Measurements from ENCODE around the gene RPP38.

RPP38 gene

DNA sequence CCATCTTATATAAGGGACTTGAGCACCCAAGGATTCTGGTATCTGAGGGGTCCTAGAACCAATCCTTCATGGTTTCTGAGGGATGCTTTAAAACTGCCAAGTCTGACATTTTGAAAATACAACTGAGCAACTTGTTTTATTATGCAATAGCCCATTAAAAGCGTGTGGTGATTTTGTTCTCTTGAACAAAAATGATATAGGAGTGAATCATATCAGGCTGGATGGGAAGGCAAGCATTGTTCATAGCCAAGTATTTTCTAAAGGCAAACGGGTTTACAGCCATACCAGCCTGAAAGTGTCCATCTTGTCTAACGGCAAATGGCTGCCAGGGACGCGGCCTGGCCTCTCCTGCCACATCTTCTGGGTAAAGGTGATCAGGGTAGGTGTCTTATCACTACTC, 23.4 kb downstream of the RPP38 start:
- H3K4me3 ChIP-seq (ENCODE audit: low read depth in 1 of 2, low read length in 1 of 2), result no peak overlapping the region
- H3K4me1 ChIP-seq (ENCODE audit: control insufficient read depth in 1 of 2, insufficient read depth in 1 of 2, low read depth in 1 of 2, low read length in 1 of 2), result peaks cover 13 to 20% of the 10 kb centered on the region in 2 experiments
- H3K27me3 ChIP-seq, result no peaks in the 10 kb centered on the region
- H3K27ac ChIP-seq, result no peak overlapping the region
- TF ChIP-seq, protein P1, sequence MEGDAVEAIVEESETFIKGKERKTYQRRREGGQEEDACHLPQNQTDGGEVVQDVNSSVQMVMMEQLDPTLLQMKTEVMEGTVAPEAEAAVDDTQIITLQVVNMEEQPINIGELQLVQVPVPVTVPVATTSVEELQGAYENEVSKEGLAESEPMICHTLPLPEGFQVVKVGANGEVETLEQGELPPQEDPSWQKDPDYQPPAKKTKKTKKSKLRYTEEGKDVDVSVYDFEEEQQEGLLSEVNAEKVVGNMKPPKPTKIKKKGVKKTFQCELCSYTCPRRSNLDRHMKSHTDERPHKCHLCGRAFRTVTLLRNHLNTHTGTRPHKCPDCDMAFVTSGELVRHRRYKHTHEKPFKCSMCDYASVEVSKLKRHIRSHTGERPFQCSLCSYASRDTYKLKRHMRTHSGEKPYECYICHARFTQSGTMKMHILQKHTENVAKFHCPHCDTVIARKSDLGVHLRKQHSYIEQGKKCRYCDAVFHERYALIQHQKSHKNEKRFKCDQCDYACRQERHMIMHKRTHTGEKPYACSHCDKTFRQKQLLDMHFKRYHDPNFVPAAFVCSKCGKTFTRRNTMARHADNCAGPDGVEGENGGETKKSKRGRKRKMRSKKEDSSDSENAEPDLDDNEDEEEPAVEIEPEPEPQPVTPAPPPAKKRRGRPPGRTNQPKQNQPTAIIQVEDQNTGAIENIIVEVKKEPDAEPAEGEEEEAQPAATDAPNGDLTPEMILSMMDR (IDR thresholded peaks at IDR 0.05), result no peak
- H3K9me3 ChIP-seq, result no peaks in the 10 kb centered on the region
- H3K36me3 ChIP-seq, result no peaks in the 10 kb centered on the region

DNA sequence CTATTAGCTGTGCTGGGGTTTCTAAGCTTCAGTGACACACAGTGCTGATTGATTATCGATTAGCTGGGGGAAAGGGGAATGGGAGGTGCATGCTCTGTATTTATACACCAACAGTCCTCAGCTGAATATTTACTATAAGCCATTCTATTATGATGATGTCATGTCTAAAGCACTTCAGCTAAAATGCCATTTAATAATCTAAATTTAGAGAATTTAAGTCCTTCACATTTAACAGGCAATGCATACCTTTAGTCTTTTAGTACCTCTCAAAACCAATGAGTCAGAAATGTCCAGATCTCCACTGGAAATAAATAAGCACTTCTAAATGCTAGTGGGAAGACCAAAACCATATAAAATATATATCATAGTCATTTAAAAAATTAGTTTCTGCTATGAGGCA, 24.6 kb downstream of the RPP38 start:
- Histone ChIP-seq H3K4me1 (ENCODE audit: control insufficient read depth in 1 of 2, insufficient read depth in 1 of 2, low read depth in 1 of 2, low read length in 1 of 2) (peaks cover 13 to 20% of the 10 kb centered on the region in 2 experiments), H3K9me3 (no peaks in the 10 kb centered on the region), H3K27ac (no peak overlapping the region), H3K36me3 (no peaks in the 10 kb centered on the region), H3K27me3 (no peaks in the 10 kb centered on the region), H3K4me3 (ENCODE audit: low read depth in 1 of 2, low read length in 1 of 2) (no peak overlapping the region)
- TF ChIP-seq, protein P1 (IDR thresholded peaks at IDR 0.05), result no peak

- Histone ChIP-seq H3K4me1 (ENCODE audit: control insufficient read depth in 1 of 2, insufficient read depth in 1 of 2, low read depth in 1 of 2, low read length in 1 of 2) (peaks cover 13 to 20% of the 10 kb centered on the region in 2 experiments), H3K36me3 (no peaks in the 10 kb centered on the region), H3K4me3 (ENCODE audit: low read depth in 1 of 2, low read length in 1 of 2) (no peak overlapping the region), H3K9me3 (no peaks in the 10 kb centered on the region), H3K27me3 (no peaks in the 10 kb centered on the region), H3K27ac (no peak overlapping the region)
- TF ChIP-seq, protein P1 (IDR thresholded peaks at IDR 0.05), result no peak
Measured at GRCh38 chr10:15122477-15123030, 25.4 kb downstream of the RPP38 start.

DNA sequence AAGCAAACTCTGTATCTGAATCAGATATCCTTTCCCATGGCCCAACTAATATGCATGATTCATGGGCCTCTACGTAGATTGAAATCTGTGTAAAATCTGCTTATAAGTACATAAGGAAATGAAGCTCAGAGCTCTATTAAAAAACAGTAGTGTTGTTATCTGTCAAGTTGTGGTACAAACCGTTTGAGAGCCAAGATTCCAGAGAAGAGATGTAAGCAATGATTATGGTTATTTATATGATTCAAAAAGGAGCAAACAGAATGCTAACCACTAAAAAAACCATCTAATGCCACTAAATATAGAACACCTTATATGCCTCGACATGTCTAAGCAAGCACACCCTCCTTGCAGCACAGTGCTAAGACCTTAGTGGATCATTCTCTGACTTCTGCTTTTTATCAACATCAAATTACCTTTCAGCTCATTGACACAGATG, 26.6 kb downstream of the RPP38 start:
- TF ChIP-seq, protein P1 (IDR thresholded peaks at IDR 0.05), result no peak
- H3K27me3 ChIP-seq, result no peaks in the 10 kb centered on the region
- no peaks in the 10 kb centered on the region for H3K9me3 ChIP-seq
- no peak overlapping the region for H3K4me3 ChIP-seq (ENCODE audit: low read depth in 1 of 2, low read length in 1 of 2)
- H3K36me3 ChIP-seq, result no peaks in the 10 kb centered on the region
- H3K27ac ChIP-seq, result no peak overlapping the region
- peaks cover 10 to 14% of the 10 kb centered on the region in 2 experiments for H3K4me1 ChIP-seq (ENCODE audit: control insufficient read depth in 1 of 2, insufficient read depth in 1 of 2, low read depth in 1 of 2, low read length in 1 of 2)

- Histone ChIP-seq H3K9me3 (no peaks in the 10 kb centered on the region), H3K4me1 (ENCODE audit: control insufficient read depth in 1 of 2, insufficient read depth in 1 of 2, low read depth in 1 of 2, low read length in 1 of 2) (peaks cover 5 to 9% of the 10 kb centered on the region in 2 experiments), H3K4me3 (ENCODE audit: low read depth in 1 of 2, low read length in 1 of 2) (no peak overlapping the region), H3K27me3 (no peaks in the 10 kb centered on the region), H3K27ac (no peak overlapping the region), H3K36me3 (no peaks in the 10 kb centered on the region)
- TF ChIP-seq, protein P1 (IDR thresholded peaks at IDR 0.05), result no peak
Measured at GRCh38 chr10:15124190-15124589, 27.0 kb downstream of the RPP38 start.

Measured in neutrophil (primary cell).